Neuronal stem cell (in vitro differentiated cells): ENCODE data around the gene GABBR2.

Experiments
- DNase-seq: peaks from one replicate; pipeline ENCODE4 v3.0.0-alpha.2; 2013; ENCODE audit warnings: low spot score
- H2AFZ ChIP-seq: one replicate; pipeline ENCODE4 v1.6.1; 2013; ENCODE audit warnings: mild to moderate bottlenecking, low read length, inconsistent platforms
- H2AK5ac ChIP-seq: 2 replicates; pipeline ENCODE4 v1.6.1; 2013; ENCODE audit warnings: low read depth, mild to moderate bottlenecking, inconsistent platforms, low read length, moderate library complexity, mixed read lengths
- H2BK120ac ChIP-seq: 2 replicates; pipeline ENCODE4 v1.6.1; 2013; ENCODE audit warnings: low read depth, mild to moderate bottlenecking, inconsistent platforms, low read length, moderate library complexity, mixed read lengths
- H2BK12ac ChIP-seq: one replicate; pipeline ENCODE4 v1.6.1; 2013; ENCODE audit warnings: low read length, inconsistent platforms
- H2BK15ac ChIP-seq: 2 replicates; pipeline ENCODE4 v1.6.1; 2013; ENCODE audit warnings: mild to moderate bottlenecking, low read length, inconsistent platforms, mixed read lengths
- H2BK5ac ChIP-seq: one replicate; pipeline ENCODE4 v1.6.1; 2013; ENCODE audit warnings: inconsistent platforms, mild to moderate bottlenecking, low read length, moderate library complexity
- H3K14ac ChIP-seq: one replicate; pipeline ENCODE4 v1.6.1; 2013; ENCODE audit warnings: low read length, inconsistent platforms
- H3K18ac ChIP-seq: 2 replicates; pipeline ENCODE4 v1.6.1; 2013; ENCODE audit warnings: low read length, inconsistent platforms
- H3K23ac ChIP-seq: 2 replicates; pipeline ENCODE4 v1.6.1; 2013; ENCODE audit warnings: low read depth, mild to moderate bottlenecking, mixed read lengths, low read length, inconsistent platforms; ENCODE audit not compliant: poor library complexity
- H3K27ac ChIP-seq: replicated peaks from 3 replicates; pipeline ENCODE4 v1.5.1; 2013; ENCODE audit warnings: low read length, inconsistent platforms
- H3K27me3 ChIP-seq, 3 experiments: 2 replicates each; pipeline ENCODE4 v1.6.1; 2013; ENCODE audit warnings: low read length in 3 of 3, mild to moderate bottlenecking in 2 of 3, inconsistent platforms in 1 of 3, low read depth in 1 of 3, mixed read lengths in 1 of 3, moderate library complexity in 1 of 3; ENCODE audit not compliant: control insufficient read depth in 3 of 3, insufficient read depth in 3 of 3
- H3K36me3 ChIP-seq, 2 donors: replicated peaks in 1 of 2; 2 replicates each; pipeline ENCODE4 v1.6.1; 2013; ENCODE audit warnings: low read length in 2 of 2; ENCODE audit not compliant: control insufficient read depth in 2 of 2, insufficient read depth in 2 of 2
- H3K4ac ChIP-seq: 2 replicates; pipeline ENCODE4 v1.6.1; 2013; ENCODE audit warnings: inconsistent platforms, mild to moderate bottlenecking, low read length, moderate library complexity
- H3K4me1 ChIP-seq, 2 donors: 1 replicate in 1 of 2; 2 replicates in 1 of 2; pipeline ENCODE4 v1.6.1; 2013; ENCODE audit warnings: low read length in 2 of 2, low read depth in 1 of 2; ENCODE audit not compliant: control insufficient read depth in 2 of 2, insufficient read depth in 1 of 2
- H3K4me2 ChIP-seq: one replicate; pipeline ENCODE4 v1.6.1; 2013; ENCODE audit warnings: mild to moderate bottlenecking, low read length, inconsistent platforms; ENCODE audit not compliant: insufficient read depth, poor library complexity, severe bottlenecking
- H3K4me3 ChIP-seq, 2 donors: 2 replicates each; pipeline ENCODE4 v1.5.1; 2013; ENCODE audit warnings: low read length in 2 of 2, mild to moderate bottlenecking in 2 of 2, inconsistent platforms in 1 of 2, moderate library complexity in 1 of 2
- H3K79me1 ChIP-seq: one replicate; pipeline ENCODE4 v1.6.1; 2013; ENCODE audit warnings: low read depth, mild to moderate bottlenecking, inconsistent platforms, low read length, moderate library complexity
- H3K9ac ChIP-seq: one replicate; pipeline ENCODE4 v1.6.1; 2013; ENCODE audit warnings: mild to moderate bottlenecking, low read depth, low read length, inconsistent platforms; ENCODE audit not compliant: poor library complexity
- H3K9me3 ChIP-seq, 2 donors: replicated peaks in 1 of 2; 2 replicates each; pipeline versions ENCODE3 to v1.6.1; 2013; ENCODE audit warnings: low read length in 2 of 2, mild to moderate bottlenecking in 2 of 2, inconsistent platforms in 1 of 2, low read depth in 1 of 2, mixed read lengths in 1 of 2, moderate library complexity in 1 of 2; ENCODE audit not compliant: control insufficient read depth in 2 of 2, insufficient read depth in 1 of 2
- H4K8ac ChIP-seq: one replicate; pipeline ENCODE4 v1.6.1; 2013; ENCODE audit warnings: low read depth, mild to moderate bottlenecking, inconsistent platforms, low read length, moderate library complexity
- H4K91ac ChIP-seq: one replicate; pipeline ENCODE4 v1.6.1; 2013; ENCODE audit warnings: low read length, low read depth, mild to moderate bottlenecking, inconsistent platforms; ENCODE audit not compliant: poor library complexity
- WGBS, 2 donors: extraction: QIAGEN DNeasy Blood & Tissue Kit; methylation state at CpG; one replicate each; pipeline ENCODE4 v1.1.7; 2013; ENCODE audit warnings: missing lambda C conversion rate in 2 of 2, mixed read lengths in 1 of 2; ENCODE audit not compliant: insufficient read length in 2 of 2, insufficient replicate concordance in 1 of 2; ENCODE audit errors: extremely low coverage in 2 of 2; 5-methylcytosine and 5-hydroxymethylcytosine counted together

GABBR2 gene

DNA sequence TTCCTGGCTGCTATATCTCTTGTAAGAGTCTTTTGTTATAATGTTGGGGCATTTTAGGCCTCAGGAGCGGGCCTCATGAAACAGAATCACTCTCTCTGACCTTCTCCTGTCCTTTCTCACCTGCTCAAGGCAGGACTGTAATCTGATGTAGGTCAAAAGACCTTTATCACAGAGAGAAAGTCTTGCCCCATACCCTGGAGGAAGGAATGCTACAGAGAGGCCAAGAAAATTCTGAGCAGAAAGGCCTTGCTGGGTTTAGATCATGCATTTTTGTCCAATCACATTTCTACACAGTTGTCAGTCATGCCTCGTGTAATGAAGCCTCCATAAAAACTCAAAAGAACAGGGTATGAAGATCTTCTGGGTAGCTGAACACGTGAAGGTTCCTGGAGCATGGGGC lies 408.1 kb downstream of the GABBR2 start:
- H2BK12ac ChIP-seq, result no peak overlapping the region
- H3K9me3 ChIP-seq, result no peaks in the 10 kb centered on the region
- H3K14ac ChIP-seq, result no peak overlapping the region
- H4K8ac ChIP-seq, result no peak overlapping the region
- no peaks in the 10 kb centered on the region for H3K36me3 ChIP-seq
- H3K9ac ChIP-seq, result no peak overlapping the region
- no peaks in the 10 kb centered on the region for H3K27me3 ChIP-seq
- no peak overlapping the region for H2BK5ac ChIP-seq
- DNase-seq, result no peak
- peaks cover 0 to 9% of the 10 kb centered on the region in 2 donors for H3K4me1 ChIP-seq
- H3K23ac ChIP-seq, result no peak overlapping the region
- H3K4ac ChIP-seq, result no peak overlapping the region
- H2AFZ ChIP-seq, result no peak overlapping the region
- no peak overlapping the region for H2BK15ac ChIP-seq
- WGBS, 2 donors, result no CpG with 5 or more reads among the region's 3 CpGs
- no peak overlapping the region for H2AK5ac ChIP-seq
- no peak overlapping the region for H3K27ac ChIP-seq
- H3K79me1 ChIP-seq, result no peaks in the 10 kb centered on the region
- H3K18ac ChIP-seq, result no peak overlapping the region
- H3K4me3 ChIP-seq, result no peak overlapping the region
- H3K4me2 ChIP-seq, result no peak overlapping the region
- H2BK120ac ChIP-seq, result no peak overlapping the region
- H4K91ac ChIP-seq, result no peak overlapping the region

DNA sequence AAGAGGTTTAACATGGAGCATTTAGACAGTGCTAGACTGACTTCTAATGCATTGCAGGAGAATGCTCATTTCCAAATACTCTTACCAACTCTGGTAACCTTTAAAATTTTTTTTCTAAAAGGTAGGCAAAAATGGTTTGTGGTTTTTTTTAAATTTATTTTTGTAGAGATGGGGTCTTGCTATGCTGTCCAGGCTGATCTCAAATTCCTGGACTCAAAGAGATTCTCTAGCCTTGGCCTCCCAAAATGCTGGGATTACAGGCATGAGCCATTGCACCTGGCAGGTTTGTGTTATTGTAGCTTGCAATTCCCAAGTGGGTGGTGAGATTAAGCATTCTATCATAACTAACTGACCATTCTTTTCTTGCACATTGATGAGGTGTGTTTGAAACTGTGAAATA lies 410.3 kb downstream of the GABBR2 start:
- H2AK5ac ChIP-seq, result no peak overlapping the region
- peaks cover 0 to 1% of the 10 kb centered on the region in 2 donors for H3K4me1 ChIP-seq
- no peak overlapping the region for H2BK12ac ChIP-seq
- no peak overlapping the region for H3K18ac ChIP-seq
- DNase-seq, result no peak
- no peak overlapping the region for H3K14ac ChIP-seq
- no peak overlapping the region for H3K4ac ChIP-seq
- no peak overlapping the region for H2BK5ac ChIP-seq
- no peaks in the 10 kb centered on the region for H3K79me1 ChIP-seq
- H4K91ac ChIP-seq, result no peak overlapping the region
- H3K27me3 ChIP-seq, result peaks cover 0 to 3% (median 0%) of the 10 kb centered on the region in 3 experiments
- no peak overlapping the region for H2AFZ ChIP-seq
- H2BK15ac ChIP-seq, result no peak overlapping the region
- no peak overlapping the region for H4K8ac ChIP-seq
- no peak overlapping the region for H3K4me3 ChIP-seq
- no peak overlapping the region for H3K9ac ChIP-seq
- no peak overlapping the region for H3K4me2 ChIP-seq
- no peak overlapping the region for H2BK120ac ChIP-seq
- no peak overlapping the region for H3K27ac ChIP-seq
- H3K23ac ChIP-seq, result no peak overlapping the region
- H3K9me3 ChIP-seq, result no peaks in the 10 kb centered on the region
- H3K36me3 ChIP-seq, result no peaks in the 10 kb centered on the region

DNA sequence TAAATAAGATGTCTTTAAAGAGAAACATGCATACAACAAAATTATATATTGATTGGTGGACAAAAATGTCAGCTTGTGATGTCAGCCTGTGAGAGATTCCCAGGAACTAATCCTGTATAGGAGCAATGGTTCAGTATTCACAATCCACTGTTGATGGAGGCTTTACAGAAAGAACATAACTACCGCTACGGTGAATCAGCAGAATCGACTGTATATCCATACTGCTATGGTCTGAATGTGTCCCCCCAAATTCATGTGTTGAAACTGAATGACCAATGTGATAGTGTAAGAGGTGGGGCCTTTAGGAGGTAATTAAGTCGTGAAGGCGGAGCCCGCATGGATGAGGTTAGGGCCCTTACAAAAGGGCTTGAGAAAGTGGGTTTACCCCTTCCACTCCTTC lies 412.9 kb downstream of the GABBR2 start:
- no peaks in the 10 kb centered on the region for H3K79me1 ChIP-seq
- no peak overlapping the region for H3K14ac ChIP-seq
- peaks cover 0 to 2% of the 10 kb centered on the region in 2 donors for H3K9me3 ChIP-seq
- H3K9ac ChIP-seq, result no peak overlapping the region
- no peak for DNase-seq
- no peak overlapping the region for H3K27ac ChIP-seq
- H2BK5ac ChIP-seq, result no peak overlapping the region
- no peak overlapping the region for H2BK15ac ChIP-seq
- no peak overlapping the region for H3K4ac ChIP-seq
- H3K18ac ChIP-seq, result no peak overlapping the region
- H3K36me3 ChIP-seq, result no peaks in the 10 kb centered on the region
- no peak overlapping the region for H3K4me3 ChIP-seq
- peaks cover 0 to 13% (median 0%) of the 10 kb centered on the region in 3 experiments for H3K27me3 ChIP-seq
- H2BK12ac ChIP-seq, result no peak overlapping the region
- H4K91ac ChIP-seq, result no peak overlapping the region
- no peak overlapping the region for H2AFZ ChIP-seq
- WGBS, 2 donors, result no CpG with 5 or more reads among the region's 6 CpGs
- no peak overlapping the region for H4K8ac ChIP-seq
- peaks cover 0 to 3% of the 10 kb centered on the region in 2 donors for H3K4me1 ChIP-seq
- H2BK120ac ChIP-seq, result no peak overlapping the region
- no peak overlapping the region for H3K4me2 ChIP-seq
- H2AK5ac ChIP-seq, result no peak overlapping the region
- no peak overlapping the region for H3K23ac ChIP-seq

DNA sequence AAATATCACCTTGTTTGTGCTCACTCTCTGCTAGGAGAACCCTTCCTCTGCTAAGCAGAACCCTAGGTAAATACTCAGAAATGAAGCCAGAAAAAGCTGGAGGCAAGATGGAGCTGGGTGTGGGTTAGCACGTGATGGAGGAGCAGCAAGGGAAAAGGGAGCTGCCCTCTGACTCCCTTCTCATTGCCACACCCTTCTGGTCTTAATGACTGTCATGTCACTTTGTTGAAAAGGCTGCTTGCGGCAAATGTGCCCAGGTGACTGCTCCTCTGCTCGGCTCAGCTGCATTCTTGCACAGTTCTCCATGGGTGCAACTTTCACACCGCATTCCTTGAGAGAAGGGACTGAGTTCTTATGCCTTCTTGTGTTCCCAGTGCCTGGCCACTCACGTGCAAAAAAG lies 416.9 kb downstream of the GABBR2 start:
- Histone ChIP-seq H4K8ac (no peak overlapping the region), H2BK15ac (no peak overlapping the region), H4K91ac (no peak overlapping the region), H3K4me1 (peaks cover 4 to 26% of the 10 kb centered on the region in 2 donors), H3K36me3 (no peaks in the 10 kb centered on the region), H3K27ac (no peak overlapping the region), H3K18ac (no peak overlapping the region), H3K4me2 (no peak overlapping the region), H3K4ac (no peak overlapping the region), H2AFZ (no peak overlapping the region), H3K23ac (no peak overlapping the region), H2BK5ac (no peak overlapping the region), H2BK120ac (no peak overlapping the region), H3K9ac (no peak overlapping the region), H2AK5ac (no peak overlapping the region), H3K9me3 (peaks cover 0 to 2% of the 10 kb centered on the region in 2 donors), H2BK12ac (no peak overlapping the region), H3K14ac (no peak overlapping the region), H3K4me3 (no peak overlapping the region), H3K79me1 (no peaks in the 10 kb centered on the region), H3K27me3 (peaks cover 0 to 13% (median 0%) of the 10 kb centered on the region in 3 experiments)
- DNase-seq, result no peak
- no CpG with 5 or more reads among the region's 5 CpGs for WGBS, 2 donors
